Measurements from ENCODE around the gene CACNA1E. TPM values are rescaled to one million over a fixed set of nuclear protein-coding genes. Genes with fewer than 3 reads are reported as not detected.

CACNA1E gene
- polyA plus RNA-seq, 4 donors = 0.07 to 0.46 TPM; not detected in 2

- no peak for FAIRE-seq
- Histone ChIP-seq H3K36me3 (ENCODE audit: control insufficient read depth in 3 of 3, insufficient read depth in 2 of 3, low read depth in 1 of 3, low read length in 3 of 3) (no peaks in the 10 kb centered on the region), H3K27me3 (ENCODE audit: control insufficient read depth in 3 of 3, insufficient read depth in 3 of 3, low read length in 3 of 3) (no peaks in the 10 kb centered on the region), H3K4me1 (ENCODE audit: control insufficient read depth in 3 of 3, insufficient read depth in 2 of 3, low read depth in 1 of 3, low read length in 2 of 3) (no peaks in the 10 kb centered on the region), H3K9me3 (ENCODE audit: control insufficient read depth in 2 of 2, insufficient read depth in 1 of 2, low read depth in 1 of 2, low read length in 1 of 2) (no peaks in the 10 kb centered on the region), H3K27ac (ENCODE audit: low read depth in 1 of 3, low read length in 2 of 3) (no peak overlapping the region), H3K4me3 (ENCODE audit: low read depth in 1 of 3, low read length in 3 of 3) (no peak overlapping the region)
- DNase-seq = no peak
- WGBS, 3 donors = 47 to 49% (median 48%) methylated on average over 3 of the region's 3 CpGs
Measured at GRCh38 chr1:181784039-181784683, 300.8 kb downstream of the CACNA1E start.

GRCh38 chr1:181789395-181789794 lies 306.1 kb downstream of the CACNA1E start:
- no peak for DNase-seq
- 83 to 94% (median 85%) methylated on average over 2 of the region's 2 CpGs for WGBS, 3 donors
- no peak for FAIRE-seq

GRCh38 chr1:181791721-181792120 lies 308.4 kb downstream of the CACNA1E start:
- H3K36me3 ChIP-seq (ENCODE audit: control insufficient read depth in 3 of 3, insufficient read depth in 2 of 3, low read depth in 1 of 3, low read length in 3 of 3) = no peaks in the 10 kb centered on the region
- H3K9me3 ChIP-seq (ENCODE audit: control insufficient read depth in 2 of 2, insufficient read depth in 1 of 2, low read depth in 1 of 2, low read length in 1 of 2) = no peaks in the 10 kb centered on the region
- WGBS, 3 donors = 73 to 83% (median 80%) methylated on average over 6 of the region's 6 CpGs
- FAIRE-seq = no peak
- H3K4me1 ChIP-seq (ENCODE audit: control insufficient read depth in 3 of 3, insufficient read depth in 2 of 3, low read depth in 1 of 3, low read length in 2 of 3) = no peaks in the 10 kb centered on the region
- DNase-seq = no peak
- H3K27me3 ChIP-seq (ENCODE audit: control insufficient read depth in 3 of 3, insufficient read depth in 3 of 3, low read length in 3 of 3) = no peaks in the 10 kb centered on the region
- H3K27ac ChIP-seq (ENCODE audit: low read depth in 1 of 3, low read length in 2 of 3) = no peak overlapping the region
- no peak overlapping the region for H3K4me3 ChIP-seq (ENCODE audit: low read depth in 1 of 3, low read length in 3 of 3)

More at GRCh38 chr1:181789395-181789794, 306.1 kb downstream of the CACNA1E start:
- Histone ChIP-seq H3K27ac (ENCODE audit: low read depth in 1 of 3, low read length in 2 of 3) (no peak overlapping the region), H3K4me1 (ENCODE audit: control insufficient read depth in 3 of 3, insufficient read depth in 2 of 3, low read depth in 1 of 3, low read length in 2 of 3) (no peaks in the 10 kb centered on the region), H3K4me3 (ENCODE audit: low read depth in 1 of 3, low read length in 3 of 3) (no peak overlapping the region), H3K27me3 (ENCODE audit: control insufficient read depth in 3 of 3, insufficient read depth in 3 of 3, low read length in 3 of 3) (no peaks in the 10 kb centered on the region), H3K9me3 (ENCODE audit: control insufficient read depth in 2 of 2, insufficient read depth in 1 of 2, low read depth in 1 of 2, low read length in 1 of 2) (no peaks in the 10 kb centered on the region), H3K36me3 (ENCODE audit: control insufficient read depth in 3 of 3, insufficient read depth in 2 of 3, low read depth in 1 of 3, low read length in 3 of 3) (no peaks in the 10 kb centered on the region)

GRCh38 chr1:181793831-181794230 lies 310.5 kb downstream of the CACNA1E start:
- Histone ChIP-seq H3K27ac (ENCODE audit: low read depth in 1 of 3, low read length in 2 of 3) (no peak overlapping the region), H3K9me3 (ENCODE audit: control insufficient read depth in 2 of 2, insufficient read depth in 1 of 2, low read depth in 1 of 2, low read length in 1 of 2) (no peaks in the 10 kb centered on the region), H3K4me3 (ENCODE audit: low read depth in 1 of 3, low read length in 3 of 3) (no peak overlapping the region), H3K4me1 (ENCODE audit: control insufficient read depth in 3 of 3, insufficient read depth in 2 of 3, low read depth in 1 of 3, low read length in 2 of 3) (no peaks in the 10 kb centered on the region), H3K27me3 (ENCODE audit: control insufficient read depth in 3 of 3, insufficient read depth in 3 of 3, low read length in 3 of 3) (no peaks in the 10 kb centered on the region), H3K36me3 (ENCODE audit: control insufficient read depth in 3 of 3, insufficient read depth in 2 of 3, low read depth in 1 of 3, low read length in 3 of 3) (no peaks in the 10 kb centered on the region)
- 85 to 89% (median 89%) methylated on average over 7 of the region's 7 CpGs for WGBS, 3 donors
- no peak for DNase-seq
- no peak for FAIRE-seq

GRCh38 chr1:181794332-181794731 lies 311.0 kb downstream of the CACNA1E start:
- no peak for FAIRE-seq

GRCh38 chr1:181798191-181798926 lies 315.0 kb downstream of the CACNA1E start:
- no peak for FAIRE-seq
- H3K27me3 ChIP-seq (ENCODE audit: control insufficient read depth in 3 of 3, insufficient read depth in 3 of 3, low read length in 3 of 3) = no peaks in the 10 kb centered on the region
- WGBS, 3 donors = 90 to 93% (median 92%) methylated on average over 32 of the region's 32 CpGs
- H3K27ac ChIP-seq (ENCODE audit: low read depth in 1 of 3, low read length in 2 of 3) = no peak overlapping the region
- H3K9me3 ChIP-seq (ENCODE audit: control insufficient read depth in 2 of 2, insufficient read depth in 1 of 2, low read depth in 1 of 2, low read length in 1 of 2) = no peaks in the 10 kb centered on the region
- no peak for DNase-seq
- H3K4me1 ChIP-seq (ENCODE audit: control insufficient read depth in 3 of 3, insufficient read depth in 2 of 3, low read depth in 1 of 3, low read length in 2 of 3) = no peaks in the 10 kb centered on the region
- no peak overlapping the region for H3K4me3 ChIP-seq (ENCODE audit: low read depth in 1 of 3, low read length in 3 of 3)
- no peaks in the 10 kb centered on the region for H3K36me3 ChIP-seq (ENCODE audit: control insufficient read depth in 3 of 3, insufficient read depth in 2 of 3, low read depth in 1 of 3, low read length in 3 of 3)

More at GRCh38 chr1:181794332-181794731, 311.0 kb downstream of the CACNA1E start:
- WGBS, 3 donors = 75 to 78% (median 77%) methylated on average over 3 of the region's 3 CpGs
- Histone ChIP-seq H3K36me3 (ENCODE audit: control insufficient read depth in 3 of 3, insufficient read depth in 2 of 3, low read depth in 1 of 3, low read length in 3 of 3) (no peaks in the 10 kb centered on the region), H3K4me3 (ENCODE audit: low read depth in 1 of 3, low read length in 3 of 3) (no peak overlapping the region), H3K4me1 (ENCODE audit: control insufficient read depth in 3 of 3, insufficient read depth in 2 of 3, low read depth in 1 of 3, low read length in 2 of 3) (no peaks in the 10 kb centered on the region), H3K9me3 (ENCODE audit: control insufficient read depth in 2 of 2, insufficient read depth in 1 of 2, low read depth in 1 of 2, low read length in 1 of 2) (no peaks in the 10 kb centered on the region), H3K27me3 (ENCODE audit: control insufficient read depth in 3 of 3, insufficient read depth in 3 of 3, low read length in 3 of 3) (no peaks in the 10 kb centered on the region), H3K27ac (ENCODE audit: low read depth in 1 of 3, low read length in 2 of 3) (no peak overlapping the region)
- DNase-seq = no peak

GRCh38 chr1:181801617-181802016 lies 318.3 kb downstream of the CACNA1E start:
- FAIRE-seq (no peak), DNase-seq (no peak)
- no peak overlapping the region for H3K4me3 ChIP-seq (ENCODE audit: low read depth in 1 of 3, low read length in 3 of 3)
- H3K9me3 ChIP-seq (ENCODE audit: control insufficient read depth in 2 of 2, insufficient read depth in 1 of 2, low read depth in 1 of 2, low read length in 1 of 2) = no peaks in the 10 kb centered on the region
- no peaks in the 10 kb centered on the region for H3K27me3 ChIP-seq (ENCODE audit: control insufficient read depth in 3 of 3, insufficient read depth in 3 of 3, low read length in 3 of 3)
- WGBS, 3 donors = 9 to 55% (median 23%) methylated on average over 1 of the region's 1 CpG
- H3K4me1 ChIP-seq (ENCODE audit: control insufficient read depth in 3 of 3, insufficient read depth in 2 of 3, low read depth in 1 of 3, low read length in 2 of 3) = no peaks in the 10 kb centered on the region
- H3K27ac ChIP-seq (ENCODE audit: low read depth in 1 of 3, low read length in 2 of 3) = no peak overlapping the region
- H3K36me3 ChIP-seq (ENCODE audit: control insufficient read depth in 3 of 3, insufficient read depth in 2 of 3, low read depth in 1 of 3, low read length in 3 of 3) = no peaks in the 10 kb centered on the region

GRCh38 chr1:181802466-181802865 lies 319.1 kb downstream of the CACNA1E start:
- WGBS, 3 donors = 62 to 86% (median 79%) methylated on average over 3 of the region's 3 CpGs
- DNase-seq (no peak), FAIRE-seq (no peak)
- H3K9me3 ChIP-seq (ENCODE audit: control insufficient read depth in 2 of 2, insufficient read depth in 1 of 2, low read depth in 1 of 2, low read length in 1 of 2) = no peaks in the 10 kb centered on the region
- no peaks in the 10 kb centered on the region for H3K27me3 ChIP-seq (ENCODE audit: control insufficient read depth in 3 of 3, insufficient read depth in 3 of 3, low read length in 3 of 3)
- H3K27ac ChIP-seq (ENCODE audit: low read depth in 1 of 3, low read length in 2 of 3) = no peak overlapping the region
- H3K36me3 ChIP-seq (ENCODE audit: control insufficient read depth in 3 of 3, insufficient read depth in 2 of 3, low read depth in 1 of 3, low read length in 3 of 3) = no peaks in the 10 kb centered on the region
- no peaks in the 10 kb centered on the region for H3K4me1 ChIP-seq (ENCODE audit: control insufficient read depth in 3 of 3, insufficient read depth in 2 of 3, low read depth in 1 of 3, low read length in 2 of 3)
- no peak overlapping the region for H3K4me3 ChIP-seq (ENCODE audit: low read depth in 1 of 3, low read length in 3 of 3)
